ENCODE results near the gene KSR1.
"Not testable (repeated sequence)": the region's sequence is repeated elsewhere in the genome, so short reads cannot be mapped to it uniquely, and the experiment has no call there.

Gene KSR1

DNA sequence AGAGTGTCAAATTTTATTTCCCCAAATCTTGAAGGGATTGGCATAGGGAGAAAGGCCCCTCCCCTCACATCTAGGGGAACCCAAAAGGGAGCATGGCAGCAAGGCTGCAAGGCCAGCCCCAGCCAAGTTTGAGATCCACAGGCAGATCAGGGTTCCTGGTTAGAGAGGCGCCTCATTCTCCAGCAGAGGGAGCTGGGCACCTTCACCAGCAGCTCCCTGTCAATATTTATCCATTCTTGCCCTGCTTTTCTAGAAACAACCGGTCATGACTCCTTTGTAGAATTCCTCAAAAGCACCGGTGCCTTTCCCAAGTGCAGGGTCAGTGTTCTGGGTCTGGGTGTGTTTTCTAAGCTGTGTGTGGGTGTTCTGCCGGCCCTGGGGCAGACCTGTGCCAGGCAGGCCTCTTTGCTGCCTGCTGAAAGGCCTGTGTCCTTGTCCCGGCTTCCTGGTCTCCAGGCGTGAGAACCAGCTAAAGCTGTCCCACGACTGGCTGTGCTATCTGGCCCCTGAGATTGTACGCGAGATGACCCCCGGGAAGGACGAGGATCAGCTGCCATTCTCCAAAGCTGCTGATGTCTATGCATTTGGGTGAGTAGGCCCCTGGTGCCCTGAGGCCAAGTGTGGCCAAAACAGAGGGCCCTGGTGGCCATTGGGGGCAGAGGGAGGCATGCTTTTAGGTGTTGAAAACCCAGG, 153.5 kb downstream of the KSR1 start:
- no peak for DNase-seq (ENCODE audit: low read depth in 2 of 2)

DNA sequence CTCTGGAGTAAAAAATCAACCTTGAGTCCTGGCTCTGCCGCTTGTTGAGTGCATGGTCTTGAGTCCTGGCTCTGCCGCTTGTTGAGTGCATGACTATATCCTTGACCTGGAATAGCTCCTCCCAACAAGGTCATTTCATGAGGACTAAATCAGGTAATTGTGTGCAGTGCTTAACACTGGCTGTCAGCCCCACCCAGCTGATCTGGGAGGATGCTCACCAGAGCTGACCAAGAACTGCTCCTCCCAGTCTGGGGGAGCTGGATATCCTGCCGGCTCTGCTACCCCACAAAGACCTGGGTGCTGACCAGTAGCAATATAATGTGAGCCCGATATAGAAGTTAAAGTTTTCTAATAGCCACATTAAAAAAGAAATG, 154.0 kb downstream of the KSR1 start:
- DNase-seq (ENCODE audit: low read depth in 2 of 2), result no peak

DNA sequence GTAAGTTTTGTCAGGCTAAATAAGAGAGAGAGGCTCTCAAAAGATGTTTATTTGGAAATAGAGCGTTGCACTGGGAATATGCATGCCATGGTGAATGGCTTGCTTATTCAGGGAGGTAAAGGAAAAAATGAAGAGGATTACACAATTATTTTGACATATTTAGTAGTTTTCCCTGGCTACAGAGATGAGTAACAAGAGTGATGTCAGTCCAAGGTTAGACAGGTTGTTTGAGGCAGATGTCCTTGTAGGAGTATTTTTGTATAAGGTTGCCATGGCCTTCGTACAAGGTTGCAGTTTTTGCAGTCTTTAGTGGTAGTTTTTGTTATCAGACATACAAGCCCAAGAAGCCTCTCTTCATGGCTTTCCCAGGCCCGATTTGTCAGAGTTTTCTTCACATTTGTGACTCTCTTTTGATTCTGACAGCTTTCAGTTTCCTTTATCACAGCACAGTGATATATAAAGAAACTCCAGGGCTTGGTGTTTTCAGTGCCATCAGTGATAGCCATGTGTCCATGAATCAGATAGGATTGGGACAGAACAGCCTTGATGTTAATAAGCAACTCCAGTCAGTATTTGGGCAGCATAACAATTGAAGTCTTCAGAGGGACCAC, 156.0 kb downstream of the KSR1 start:
- no peak for DNase-seq (ENCODE audit: low read depth in 2 of 2)

DNA sequence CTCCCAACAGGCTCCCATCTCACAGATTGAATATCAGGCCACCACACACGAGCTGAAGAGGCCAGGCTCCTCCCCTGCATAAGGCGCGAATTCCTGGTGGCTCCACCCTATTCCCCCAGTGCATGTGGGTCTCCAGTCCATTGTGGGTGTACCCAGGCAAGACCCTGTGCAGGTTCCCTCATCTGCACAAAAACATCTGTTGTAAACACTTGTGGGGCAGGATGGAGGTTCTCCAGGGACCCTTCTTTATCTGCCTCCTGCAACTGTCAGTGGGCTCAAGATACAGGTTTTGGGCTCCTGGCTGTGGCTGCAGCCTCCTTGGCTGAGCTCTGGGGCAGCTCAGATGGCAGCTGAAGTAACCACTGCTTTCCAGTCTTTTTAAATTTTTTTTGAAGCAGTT, 157.2 kb downstream of the KSR1 start:
- no peak for DNase-seq (ENCODE audit: low read depth in 2 of 2)

DNA sequence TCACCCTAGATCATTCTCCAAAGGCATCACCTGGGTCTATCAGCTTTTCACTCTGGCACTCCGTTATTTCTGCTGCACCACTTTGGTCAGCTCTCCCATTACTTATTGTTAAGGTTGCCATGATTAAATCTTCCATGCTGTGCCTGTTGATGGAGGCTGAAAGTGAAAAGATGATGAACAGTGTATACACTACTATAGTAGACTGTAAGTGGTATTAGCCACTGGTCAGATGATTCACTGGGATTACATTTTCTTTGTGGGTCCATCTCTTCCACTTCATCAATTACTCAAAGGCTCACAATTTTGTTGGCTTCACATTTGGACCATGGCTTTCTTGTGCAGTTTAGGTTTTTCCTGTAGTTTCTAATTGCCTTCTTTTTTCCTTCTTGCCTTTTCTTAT, 158.9 kb downstream of the KSR1 start:
- no peak for DNase-seq (ENCODE audit: low read depth in 2 of 2)

DNA sequence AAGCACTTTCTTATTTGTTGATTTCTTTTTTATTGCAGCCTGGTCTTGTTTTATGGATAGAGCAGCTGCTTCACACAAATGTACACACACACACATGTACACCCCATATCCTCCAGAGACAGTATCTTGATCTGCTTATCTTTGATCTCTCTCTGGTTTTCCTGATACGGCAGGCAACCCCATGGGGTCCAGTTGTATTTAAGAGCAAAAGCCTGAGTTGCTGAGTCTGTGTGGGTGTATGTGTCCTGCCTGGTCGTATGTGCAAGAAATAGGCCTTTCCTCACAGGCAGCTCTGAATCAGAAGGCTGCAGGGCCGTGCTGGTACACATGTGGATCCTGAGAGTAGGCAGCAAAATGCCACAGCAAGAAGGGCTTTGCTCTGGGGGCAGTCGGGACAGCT, 160.2 kb downstream of the KSR1 start:
- DNase-seq (ENCODE audit: low read depth in 2 of 2), result no peak

DNA sequence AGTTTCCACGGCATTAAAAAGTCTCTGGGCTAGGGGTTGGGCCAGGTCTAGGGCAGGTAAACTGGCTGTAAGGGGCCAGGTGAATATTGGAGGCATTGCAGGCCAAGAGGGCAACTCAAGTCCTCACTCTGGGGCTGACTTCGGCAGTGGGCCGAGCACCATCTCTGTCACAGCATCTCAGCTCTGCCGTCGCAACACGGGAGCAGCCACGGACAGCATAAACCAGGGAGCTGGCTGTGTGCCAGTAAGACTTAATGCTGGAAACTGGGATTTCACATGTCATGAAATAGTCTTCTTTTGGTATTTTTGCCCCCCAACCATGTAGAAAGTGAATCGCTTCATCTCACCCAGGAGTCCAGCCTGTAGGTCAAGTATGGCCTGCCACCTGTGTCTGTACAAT, 162.2 kb downstream of the KSR1 start:
- DNase-seq (ENCODE audit: low read depth in 2 of 2), result no peak

DNA sequence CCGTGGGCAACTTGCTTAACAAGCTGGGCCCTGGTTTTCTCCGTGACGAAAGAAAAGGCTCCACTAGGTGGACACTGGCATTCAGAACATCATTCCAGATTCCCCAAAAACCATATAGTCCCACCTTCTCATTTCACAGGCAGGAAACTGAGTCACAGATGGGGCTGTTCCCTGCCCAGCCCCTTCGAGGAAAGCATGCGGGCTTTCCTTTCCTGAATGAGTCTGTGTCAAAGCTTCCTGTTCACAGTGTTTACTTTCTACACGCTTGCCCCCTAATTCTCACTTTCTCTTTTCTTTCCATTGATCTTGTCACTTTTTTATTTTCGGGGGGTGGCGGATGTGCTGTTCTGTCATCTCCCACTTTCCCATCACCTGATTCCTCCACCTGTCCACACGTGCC, 164.5 kb downstream of the KSR1 start:
- no peak for DNase-seq (ENCODE audit: low read depth in 2 of 2)

DNA sequence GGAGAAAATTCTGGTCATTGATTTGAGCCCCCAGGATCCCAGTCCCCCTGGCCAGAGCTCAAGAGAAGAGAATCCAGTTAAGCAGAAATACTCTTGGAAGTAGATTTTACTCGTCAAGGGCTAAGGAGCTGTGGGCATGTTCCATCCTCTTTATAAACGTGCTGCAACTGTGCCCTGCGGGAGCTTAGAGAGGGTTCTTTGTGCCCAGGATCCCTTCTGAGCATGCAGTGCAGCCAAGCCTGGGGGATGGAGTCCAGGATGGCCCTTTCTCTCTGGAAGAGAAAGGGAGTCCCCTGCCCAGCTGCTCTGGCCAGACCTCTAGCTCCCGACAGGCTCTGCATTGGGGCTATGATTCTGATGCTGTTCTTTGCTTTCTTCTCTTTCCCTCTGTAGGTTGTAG, 165.3 kb downstream of the KSR1 start:
- no peak for DNase-seq (ENCODE audit: low read depth in 2 of 2)

DNA sequence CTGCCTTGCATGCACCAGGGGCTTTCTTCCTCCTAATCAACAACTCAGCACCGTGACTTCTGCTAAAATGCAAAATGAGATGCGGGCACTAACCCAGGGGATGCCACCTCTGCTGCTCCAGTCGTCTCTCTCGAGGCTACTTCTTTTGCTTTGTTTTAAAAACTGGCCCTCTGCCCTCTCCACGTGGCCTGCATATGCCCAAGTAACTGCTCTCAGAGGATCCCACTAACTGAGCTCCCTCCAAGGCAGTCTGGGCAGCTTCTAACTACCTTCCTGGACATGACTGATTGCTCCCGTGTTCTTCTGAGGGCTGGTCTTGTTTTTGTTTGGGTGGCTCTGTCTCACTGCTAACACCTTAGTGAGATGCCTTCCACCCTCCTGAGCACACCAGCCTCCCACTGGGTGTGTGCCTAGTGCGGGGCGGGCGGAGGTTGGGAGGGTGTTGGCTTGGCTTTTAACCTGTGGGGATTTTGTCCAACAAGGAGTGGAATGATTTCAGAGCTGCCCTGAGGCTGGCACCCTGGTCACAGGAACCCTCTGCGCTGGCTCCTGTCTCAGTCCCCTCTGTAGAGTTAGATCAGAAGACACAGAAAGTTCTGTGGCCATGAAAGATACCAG, 165.8 kb downstream of the KSR1 start:
- DNase-seq (ENCODE audit: low read depth in 2 of 2), result no peak

DNA sequence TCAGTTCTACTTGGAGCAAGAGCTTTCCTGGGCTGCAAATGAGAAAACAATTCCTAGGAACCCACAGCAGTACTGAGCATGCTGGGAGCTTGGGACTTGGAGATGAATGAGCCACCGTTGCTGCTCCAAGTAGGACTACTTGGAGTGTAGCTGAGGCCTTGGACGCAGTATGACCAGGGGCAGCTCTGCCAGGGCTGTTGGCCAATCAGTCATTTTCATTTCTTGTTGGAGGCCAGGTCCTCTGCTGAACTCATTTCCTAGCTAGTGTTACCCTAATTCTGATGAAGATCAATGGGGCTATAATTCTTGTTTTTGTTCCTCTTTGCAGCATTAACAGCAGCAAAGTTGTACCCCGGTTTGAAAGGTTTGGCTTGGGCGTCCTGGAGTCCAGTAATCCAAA, 166.7 kb downstream of the KSR1 start:
- DNase-seq (ENCODE audit: low read depth in 2 of 2), result no peak

DNA sequence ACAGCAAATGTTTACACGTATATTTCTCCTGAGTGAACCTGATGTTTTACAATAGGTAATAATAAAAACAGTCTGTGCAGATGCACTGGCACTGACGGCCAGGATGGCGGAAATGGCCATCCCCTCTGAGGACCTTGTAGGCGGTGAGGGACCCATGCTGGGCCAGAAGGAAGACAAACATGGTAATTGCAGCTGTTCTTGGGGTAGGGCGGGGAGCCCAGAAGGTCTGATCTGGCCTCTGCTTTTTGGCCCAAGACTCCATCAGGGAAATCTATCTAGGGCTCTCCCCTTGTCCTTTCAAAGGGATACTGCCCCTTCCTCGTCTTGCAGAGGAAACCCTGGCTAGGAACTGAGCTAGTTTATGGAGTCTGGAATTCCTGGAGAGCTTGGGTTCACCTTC, 167.4 kb downstream of the KSR1 start:
- no peak for DNase-seq (ENCODE audit: low read depth in 2 of 2)

DNA sequence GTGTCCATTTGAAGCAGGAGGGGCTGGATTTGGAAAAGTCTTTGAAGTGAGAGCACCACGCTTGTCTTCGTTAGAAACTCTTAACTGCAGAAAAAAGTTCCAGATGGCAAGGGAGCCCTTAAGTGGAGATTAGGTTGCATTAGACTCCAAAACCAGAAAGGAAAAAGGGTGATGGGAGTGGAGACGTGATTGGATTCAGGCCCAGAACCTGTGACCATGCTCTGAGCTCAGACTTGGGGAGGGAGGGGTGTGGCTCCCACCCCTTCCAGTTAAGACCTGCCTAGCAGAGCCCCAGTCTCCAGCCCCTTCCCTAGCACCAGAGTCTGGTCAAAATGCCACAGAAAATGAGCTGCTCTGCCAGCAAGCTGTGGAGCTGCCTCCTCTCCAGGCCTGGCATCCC, 168.3 kb downstream of the KSR1 start:
- DNase-seq (ENCODE audit: low read depth in 2 of 2), result no peak

DNA sequence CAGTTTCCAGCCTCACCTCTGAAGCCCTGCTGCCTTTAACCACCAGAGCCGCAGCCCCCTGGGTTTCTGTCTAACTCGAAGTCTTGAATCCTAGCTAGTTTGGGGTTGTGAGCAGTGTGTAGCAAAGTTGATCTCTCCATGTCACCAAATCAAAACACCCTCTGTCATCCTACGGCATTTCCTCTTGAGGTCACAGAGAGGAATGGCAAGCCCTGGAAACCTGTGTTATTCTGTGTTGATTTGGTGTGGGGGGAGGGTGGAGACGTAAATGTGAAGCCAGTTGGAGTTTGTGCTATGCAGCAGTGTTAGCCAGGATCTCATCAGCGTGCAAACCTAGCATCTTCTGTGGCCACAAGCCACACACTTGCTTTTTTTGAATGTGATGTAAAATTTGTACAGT, 169.6 kb downstream of the KSR1 start:
- no peak for DNase-seq (ENCODE audit: low read depth in 2 of 2)

DNA sequence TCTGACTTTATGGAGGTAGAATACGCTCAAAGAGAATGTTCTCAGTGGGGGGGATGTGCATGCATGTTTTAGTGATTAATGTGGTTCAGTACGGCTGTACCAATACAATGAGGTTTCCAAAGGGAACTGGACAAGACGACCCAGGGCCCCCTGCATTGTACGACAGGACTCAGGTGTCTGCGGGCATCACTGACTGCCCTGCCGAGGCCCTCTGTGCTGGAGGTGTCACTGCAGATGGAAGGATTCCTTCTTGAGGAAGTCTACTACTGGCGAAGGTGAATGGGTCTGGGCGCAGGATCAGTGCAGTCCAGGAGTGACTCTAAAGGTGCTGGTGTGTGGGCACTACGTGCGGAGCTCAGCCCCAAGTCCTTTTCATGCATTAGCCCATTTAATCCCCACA, 171.3 kb downstream of the KSR1 start:
- DNase-seq (ENCODE audit: low read depth in 2 of 2), result no peak

DNA sequence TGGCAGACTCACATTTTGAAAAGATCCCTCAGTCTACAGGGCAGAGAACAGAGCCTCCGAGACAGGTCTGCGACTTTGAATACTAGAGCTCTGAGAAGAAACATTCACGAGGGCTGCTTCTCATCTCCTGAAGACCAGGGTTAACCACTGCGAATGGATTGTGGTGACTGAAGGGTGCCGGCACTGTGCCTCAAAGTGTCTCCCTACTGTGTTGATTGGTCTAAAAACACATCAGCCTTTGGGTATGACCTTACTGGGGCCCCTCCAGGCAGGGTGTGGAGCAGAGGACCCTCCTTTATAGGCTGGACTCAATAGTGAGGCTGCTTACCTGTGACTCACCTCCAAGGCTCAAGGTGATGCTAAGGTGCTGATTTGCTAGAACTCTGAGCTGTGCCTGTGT, 172.1 kb downstream of the KSR1 start:
- no peak for DNase-seq (ENCODE audit: low read depth in 2 of 2)

DNA sequence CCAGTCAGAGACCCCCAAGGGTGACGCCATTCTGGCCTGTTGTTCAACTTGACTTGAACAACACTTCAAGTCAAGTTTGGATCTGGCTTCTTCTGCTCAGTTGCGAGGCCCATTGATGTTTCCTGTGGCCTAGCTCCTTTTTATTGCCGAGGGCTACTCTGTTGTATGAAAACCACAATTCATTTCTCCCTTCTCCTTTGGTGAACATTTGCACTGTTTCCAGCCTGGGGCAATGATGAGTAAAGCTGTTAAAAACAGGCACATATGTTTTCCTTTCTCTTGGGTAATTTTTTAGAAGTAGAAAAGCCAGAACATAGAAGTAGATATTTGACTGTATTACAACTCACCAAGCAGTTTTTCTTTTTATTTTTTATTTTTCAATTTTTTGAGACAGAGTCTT, 173.0 kb downstream of the KSR1 start:
- not testable (repeated sequence) for DNase-seq (ENCODE audit: low read depth in 2 of 2)

DNA sequence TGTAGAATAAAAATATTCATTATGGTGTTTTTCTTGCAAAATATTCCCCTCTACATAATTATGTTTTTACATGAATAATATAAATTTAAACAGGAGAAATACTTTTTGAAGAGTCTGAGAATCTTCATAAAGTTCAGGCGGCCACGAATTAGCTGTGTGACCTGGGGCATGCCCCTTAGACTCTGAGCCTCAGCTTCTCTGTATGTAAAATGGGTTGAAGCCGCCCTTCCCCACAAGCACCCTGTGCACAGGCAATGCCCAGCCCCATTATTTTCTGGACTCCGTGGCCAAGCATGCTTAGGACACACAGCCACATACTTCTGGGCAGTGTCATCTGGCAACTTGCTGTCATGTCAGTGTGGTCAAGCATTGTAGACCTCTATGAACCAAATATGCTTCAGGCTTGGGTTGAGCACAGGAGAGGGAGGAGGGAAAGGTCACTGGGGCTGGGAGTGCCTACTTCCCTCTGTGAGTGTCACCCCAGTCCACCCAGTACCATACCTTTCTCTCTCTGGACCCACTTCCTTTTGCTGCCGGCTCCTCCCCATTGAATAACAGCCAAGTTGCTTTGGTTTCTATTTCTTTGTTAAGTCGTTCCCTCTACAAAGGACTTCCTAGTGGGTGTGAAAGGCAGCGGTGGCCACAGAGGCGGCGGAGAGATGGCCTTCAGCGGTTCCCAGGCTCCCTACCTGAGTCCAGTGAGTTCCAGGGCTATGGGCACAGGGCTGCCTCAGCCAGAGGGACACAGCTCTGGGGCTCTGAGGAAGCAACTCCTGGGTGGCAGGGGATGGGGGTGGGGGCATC, 174.6 kb downstream of the KSR1 start, which contains the start of gene LGALS9:
TSS of gene LGALS9 (plus strand) at position 582 of the 804 bp plus-strand sequence. CDS start at position 660, 78 bp downstream.
- no peak for DNase-seq (ENCODE audit: low read depth in 2 of 2)

DNA sequence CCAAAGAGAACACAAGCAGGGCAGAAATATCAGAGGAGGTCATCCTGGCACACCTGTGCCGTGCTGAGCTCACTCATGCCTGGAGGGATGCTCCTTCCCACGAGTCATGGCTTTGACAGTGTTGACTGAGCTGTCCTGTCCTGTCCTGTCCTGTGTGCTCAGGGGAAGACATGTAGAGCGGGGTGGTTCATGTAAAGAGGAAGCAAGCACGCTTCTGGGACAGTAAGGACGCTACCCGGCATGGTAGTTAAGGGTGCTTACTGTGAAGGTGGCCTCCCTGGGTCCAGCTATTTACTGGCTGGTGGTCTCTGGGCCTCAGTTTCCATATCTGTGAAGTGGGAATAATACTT, 175.1 kb downstream of the KSR1 start:
- no peak for DNase-seq (ENCODE audit: low read depth in 2 of 2)

DNA sequence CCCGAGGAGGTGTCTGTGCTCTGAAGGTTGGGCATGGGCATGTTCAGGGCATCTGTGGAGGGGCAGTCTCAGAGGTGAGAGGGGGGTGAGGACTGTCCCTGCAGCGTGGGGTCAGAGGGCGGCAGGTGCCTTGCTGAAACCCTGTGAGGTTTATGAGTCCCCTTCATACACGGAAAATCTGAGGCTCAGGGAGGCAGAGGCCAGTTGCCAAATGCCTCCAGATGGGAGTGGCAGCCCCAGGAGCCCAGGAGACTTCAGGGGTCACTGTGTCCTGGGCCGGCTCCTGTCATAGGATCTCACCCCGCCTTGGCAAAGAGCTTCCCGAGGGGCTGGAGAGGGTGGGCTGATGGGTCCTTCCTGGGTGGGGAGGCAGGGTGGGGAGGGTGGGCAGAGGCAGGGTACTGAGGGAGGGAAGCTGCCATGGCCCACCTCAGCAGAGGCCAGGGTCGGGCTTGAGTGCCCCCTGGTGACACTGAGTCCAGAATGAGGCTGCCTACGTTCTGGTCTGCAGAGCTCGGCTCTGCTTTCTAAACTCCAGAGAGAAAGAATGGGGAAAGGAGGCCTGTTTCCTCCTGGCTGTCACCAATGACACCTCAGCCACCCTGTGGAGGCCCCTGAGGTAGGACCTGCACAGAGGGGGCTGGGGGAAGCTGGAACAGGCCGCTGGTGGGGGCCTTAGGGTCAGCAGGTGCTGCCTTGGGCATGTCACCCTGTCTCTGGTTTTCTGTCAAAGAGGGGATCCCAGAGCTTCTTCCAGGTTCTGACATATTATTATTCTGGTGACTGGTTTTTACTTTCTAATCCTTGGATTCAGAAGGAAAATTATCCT, 175.9 kb downstream of the KSR1 start:
- DNase-seq (ENCODE audit: low read depth in 2 of 2), result no peak

DNA sequence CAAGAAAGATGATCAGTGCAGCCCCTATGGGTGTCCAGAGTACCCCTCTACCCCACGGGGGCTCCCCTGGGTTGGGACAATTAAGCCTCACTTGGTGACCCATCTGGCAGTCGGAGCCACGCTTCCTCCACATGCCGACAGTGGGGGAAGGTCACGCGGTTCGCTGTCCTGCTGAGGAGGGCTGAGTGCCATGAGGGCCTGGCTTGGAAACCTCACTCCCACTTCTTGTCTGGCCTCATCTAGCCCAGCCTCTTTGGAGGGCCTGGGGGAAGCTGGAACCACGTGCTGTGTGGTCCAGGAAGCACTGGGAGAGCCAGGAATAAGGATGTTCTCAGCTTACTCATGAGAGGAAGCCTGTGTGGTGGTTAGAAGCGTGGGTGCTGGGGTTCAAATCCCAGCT, 176.5 kb downstream of the KSR1 start:
- DNase-seq (ENCODE audit: low read depth in 2 of 2), result not testable (repeated sequence)

Data from stimulated activated CD4-positive, alpha-beta T cell treated with anti-CD3 and anti-CD28 coated beads, Interleukin-1b, Interleukin-23, amount 100 ng/mL, for 4 hours (primary cell).